ENCODE measurements around the gene DNAJA3.

DNAJA3 gene

GRCh38 chr16:4428500-4428899, 2.8 kb downstream of the DNAJA3 start:
- TF ChIP-seq CTCF (IDR thresholded peaks at IDR 0.05; ENCODE audit: control insufficient read depth, extremely low read depth, insufficient read depth) = no peak
- H3K4me3 ChIP-seq (ENCODE audit: low read depth, low read length) = no peak overlapping the region
- DNase-seq (ENCODE audit: low read depth) = no peak

GRCh38 chr16:4431023-4431422, 5.4 kb downstream of the DNAJA3 start:
- H3K4me3 ChIP-seq (ENCODE audit: low read depth, low read length) = no peak overlapping the region
- no peak for TF ChIP-seq CTCF (IDR thresholded peaks at IDR 0.05; ENCODE audit: control insufficient read depth, extremely low read depth, insufficient read depth)
- DNase-seq (ENCODE audit: low read depth) = no peak

GRCh38 chr16:4433228-4433627, 7.6 kb downstream of the DNAJA3 start:
- H3K4me3 ChIP-seq (ENCODE audit: low read depth, low read length) = no peak overlapping the region
- no peak for TF ChIP-seq CTCF (IDR thresholded peaks at IDR 0.05; ENCODE audit: control insufficient read depth, extremely low read depth, insufficient read depth)
- no peak for DNase-seq (ENCODE audit: low read depth)

GRCh38 chr16:4433914-4434787, 8.5 kb downstream of the DNAJA3 start:
- no peak for TF ChIP-seq CTCF (IDR thresholded peaks at IDR 0.05; ENCODE audit: control insufficient read depth, extremely low read depth, insufficient read depth)
- no peak overlapping the region for H3K4me3 ChIP-seq (ENCODE audit: low read depth, low read length)

GRCh38 chr16:4435337-4436067, 9.8 kb downstream of the DNAJA3 start:
- no peak overlapping the region for H3K4me3 ChIP-seq (ENCODE audit: low read depth, low read length)
- DNase-seq (ENCODE audit: low read depth) = no peak
- TF ChIP-seq CTCF (IDR thresholded peaks at IDR 0.05; ENCODE audit: control insufficient read depth, extremely low read depth, insufficient read depth) = no peak

More at GRCh38 chr16:4433914-4434787, 8.5 kb downstream of the DNAJA3 start:
- no peak for DNase-seq (ENCODE audit: low read depth)

- DNase-seq (ENCODE audit: low read depth) = no peak
- no peak for TF ChIP-seq CTCF (IDR thresholded peaks at IDR 0.05; ENCODE audit: control insufficient read depth, extremely low read depth, insufficient read depth)
- no peak overlapping the region for H3K4me3 ChIP-seq (ENCODE audit: low read depth, low read length)
Measured at GRCh38 chr16:4437366-4437765, 11.7 kb downstream of the DNAJA3 start.

Measured in LNCaP clone FGC (cell line).